SK-N-SH (cell line): ENCODE data around the gene MYO9A. TPM values are rescaled to one million over a fixed set of nuclear protein-coding genes. Genes with fewer than 3 reads are reported as not detected.

Source experiments
- CTCF ChIA-PET: fragments of 300-600, 350-600 bp; formaldehyde crosslinking; extraction: SDS; loops from one replicate; lab custom pipeline; 2021; lab: Yijun Ruan, JAX
- POLR2A ChIA-PET: fragments of 350-600 bp; sonication (Branson Sonifier 250); formaldehyde crosslinking; extraction: SDS; loops from one replicate; lab custom pipeline; 2020; ENCODE audit warnings: antibody characterized with exemption, inconsistent platforms; lab: Yijun Ruan, JAX
- DNase-seq: peaks from one replicate; pipeline ENCODE4 v3.0.0; 2012
- H2AFZ ChIP-seq: fragments of 200-600 bp; sonication (generic); 2 replicates; pipeline ENCODE4 v1.8.1; 2016; ENCODE audit warnings: antibody characterized with exemption, mild to moderate bottlenecking, low read depth
- H3F3A ChIP-seq: fragments of 200-600 bp; sonication (generic); replicated peaks from 2 replicates; pipeline ENCODE3; 2016; ENCODE audit warnings: antibody characterized with exemption, mild to moderate bottlenecking; ENCODE audit not compliant: insufficient read depth
- H3K27ac ChIP-seq, 2 experiments: fragments of 200-500 bp in 1 of 2; fragments of 200-600 bp in 1 of 2; sonication (Bioruptor generic) in 1 of 2; sonication (generic), shearing (Covaris generic) in 1 of 2; 2 replicates each; pipeline versions ENCODE4 v1.5.1 to v1.6.1; 2014 to 2016; ENCODE audit warnings: low read depth in 2 of 2, inconsistent platforms in 1 of 2, low read length in 1 of 2, mild to moderate bottlenecking in 1 of 2, mixed read lengths in 1 of 2
- H3K27me3 ChIP-seq: fragments of 200-600 bp; sonication (generic), shearing (Covaris generic); 2 replicates; pipeline ENCODE4 v1.6.1; 2016; ENCODE audit warnings: mixed run types; ENCODE audit not compliant: insufficient read depth
- H3K36me3 ChIP-seq, 2 experiments: fragments of 200-500 bp in 1 of 2; fragments of 200-600 bp in 1 of 2; sonication (Bioruptor generic) in 1 of 2; sonication (generic) in 1 of 2; replicated peaks in 1 of 2; 2 replicates each; pipeline versions ENCODE3 to v1.5.1; 2014 to 2016; ENCODE audit warnings: low read length in 1 of 2, mild to moderate bottlenecking in 1 of 2; ENCODE audit not compliant: insufficient read depth in 2 of 2, control insufficient read depth in 1 of 2
- H3K4me1 ChIP-seq, 2 experiments: fragments of 200-500 bp in 1 of 2; fragments of 200-600 bp in 1 of 2; sonication (Bioruptor generic) in 1 of 2; sonication (generic), shearing (Covaris generic) in 1 of 2; 2 replicates each; pipeline versions ENCODE4 v1.5.1 to v1.6.1; 2014 to 2016; ENCODE audit warnings: low read depth in 1 of 2, low read length in 1 of 2, mixed run types in 1 of 2; ENCODE audit not compliant: insufficient read depth in 2 of 2, control insufficient read depth in 1 of 2
- H3K4me2 ChIP-seq: fragments of 200-600 bp; sonication (generic), shearing (Covaris generic); 2 replicates; pipeline ENCODE4 v1.6.1; 2017; ENCODE audit warnings: mixed run types
- H3K4me3 ChIP-seq, 2 experiments: fragments of 200-500 bp in 1 of 2; fragments of 200-600 bp in 1 of 2; sonication (Bioruptor generic) in 1 of 2; sonication (generic), shearing (Covaris generic) in 1 of 2; 2 replicates each; pipeline versions ENCODE4 v1.5.1 to v1.8.1; 2014 to 2016; ENCODE audit warnings: low read depth in 2 of 2, inconsistent platforms in 1 of 2, low read length in 1 of 2, mild to moderate bottlenecking in 1 of 2, mixed read lengths in 1 of 2, moderate library complexity in 1 of 2
- H3K79me2 ChIP-seq: fragments of 200-600 bp; sonication (generic); 2 replicates; pipeline ENCODE4 v1.8.1; 2017; ENCODE audit warnings: mild to moderate bottlenecking; ENCODE audit not compliant: insufficient read depth
- H3K9ac ChIP-seq: fragments of 200-600 bp; sonication (generic); 2 replicates; pipeline ENCODE4 v1.6.1; 2017; ENCODE audit warnings: mixed run types
- H3K9me2 ChIP-seq: fragments of 200-600 bp; sonication (generic); 2 replicates; pipeline ENCODE4 v1.6.1; 2017; ENCODE audit warnings: mixed run types
- H3K9me3 ChIP-seq: fragments of 200-600 bp; sonication (generic); 2 replicates; pipeline ENCODE4 v1.6.1; 2017; ENCODE audit warnings: mixed run types, mild to moderate bottlenecking, moderate library complexity
- H4K20me1 ChIP-seq: fragments of 200-600 bp; sonication (generic); 2 replicates; pipeline ENCODE4 v1.6.1; 2017; ENCODE audit warnings: mild to moderate bottlenecking, mixed run types; ENCODE audit not compliant: insufficient read depth
- ELF1 ChIP-seq: IDR thresholded peaks from 2 replicates; pipeline ENCODE4 v1.4.0; 2012
- EP300 ChIP-seq, 2 experiments: IDR thresholded peaks; 2 replicates each; pipeline versions ENCODE4 v1.4.0 to v1.6.1; 2012; ENCODE audit warnings: borderline replicate concordance in 1 of 2, low read depth in 1 of 2, low read length in 1 of 2
- EZH2phosphoT487 ChIP-seq: fragments of 200-600 bp; sonication (generic); IDR thresholded peaks from 2 replicates; pipeline ENCODE4 v1.6.1; 2017; ENCODE audit warnings: low read depth, mixed run types, mild to moderate bottlenecking, antibody characterized with exemption, moderate library complexity, borderline replicate concordance
- FOSL2 ChIP-seq: IDR thresholded peaks from 2 replicates; pipeline ENCODE4 v1.4.0; 2012; ENCODE audit warnings: low read depth, mild to moderate bottlenecking, moderate library complexity, borderline replicate concordance
- FOXM1 ChIP-seq: IDR thresholded peaks from 2 replicates; pipeline ENCODE4 v1.4.0; 2012; ENCODE audit warnings: low read depth, mild to moderate bottlenecking
- GABPA ChIP-seq: IDR thresholded peaks from 2 replicates; pipeline ENCODE4 v1.4.0; 2012; ENCODE audit warnings: low read depth, mild to moderate bottlenecking
- GATA2 ChIP-seq: sonication (generic); formaldehyde crosslinking; IDR thresholded peaks from 2 replicates; pipeline ENCODE4 v1.5.0; 2020; ENCODE audit warnings: mild to moderate bottlenecking, missing genetic modification reagents
- JUND ChIP-seq: IDR thresholded peaks from 2 replicates; pipeline ENCODE4 v1.4.0; 2012
- MXI1 ChIP-seq: IDR thresholded peaks from 2 replicates; pipeline ENCODE4 v1.6.1; 2012; ENCODE audit warnings: mild to moderate bottlenecking, low read depth, low read length, improper control_type of control experiment
- NFIC ChIP-seq: IDR thresholded peaks from 2 replicates; pipeline ENCODE4 v1.4.0; 2012; ENCODE audit warnings: borderline replicate concordance
- POLR2AphosphoS5 ChIP-seq: IDR thresholded peaks from 2 replicates; pipeline ENCODE4 v1.6.1; 2012; ENCODE audit warnings: low read depth, low read length
- RCOR1 ChIP-seq: fragments of 150-350 bp; IDR thresholded peaks from 2 replicates; pipeline ENCODE4 v1.6.1; 2017; ENCODE audit warnings: antibody characterized with exemption, low read length
- RFX5 ChIP-seq: IDR thresholded peaks from 2 replicates; pipeline ENCODE4 v1.6.1; 2012; ENCODE audit warnings: mild to moderate bottlenecking, improper control_type of control experiment, low read length
- RXRA ChIP-seq: IDR thresholded peaks from 2 replicates; pipeline ENCODE4 v1.4.0; 2012; ENCODE audit warnings: low read depth, mild to moderate bottlenecking, borderline replicate concordance
- SIN3A ChIP-seq: IDR thresholded peaks from 2 replicates; pipeline ENCODE4 v1.6.1; 2012; ENCODE audit warnings: low read depth, mild to moderate bottlenecking, low read length, moderate library complexity, borderline replicate concordance
- SMC3 ChIP-seq: IDR thresholded peaks from 2 replicates; pipeline ENCODE4 v1.6.1; 2012; ENCODE audit warnings: low read depth, low read length, improper control_type of control experiment
- TCF12 ChIP-seq: IDR thresholded peaks from 2 replicates; pipeline ENCODE4 v1.4.0; 2012
- WGBS: methylation state at CpG from one replicate; pipeline ENCODE4 v1.1.6; 2017; ENCODE audit warnings: low lambda C conversion rate; 5-methylcytosine and 5-hydroxymethylcytosine counted together
- polyA plus RNA-seq, 3 experiments: library from polyadenylated mRNA; depleted of rRNA; stranded (reverse); fragments of >200 nt; gene quantifications; 2 replicates each; pipeline ENCODE4 v1.2.3, GENCODE V29; 2012
- TF ChIP-seq, protein P1 (sequence below): IDR thresholded peaks from 2 replicates; pipeline ENCODE4 v1.4.0; 2012; ENCODE audit warnings: low read depth, borderline replicate concordance
- TF ChIP-seq, protein P2 (sequence below): IDR thresholded peaks from 2 replicates; pipeline ENCODE4; 2012
- TF ChIP-seq, protein P3 (sequence below): fragments of 150-350 bp; IDR thresholded peaks from 2 replicates; pipeline ENCODE4 v1.6.1; 2017; ENCODE audit warnings: antibody characterized with exemption, low read length, low read depth, borderline replicate concordance
- TF ChIP-seq, protein P4 (sequence below): fragments of 150-350 bp; IDR thresholded peaks from 2 replicates; pipeline ENCODE4 v1.6.1; 2016; ENCODE audit warnings: mild to moderate bottlenecking, low read depth, low read length
- TF ChIP-seq, protein P5 (sequence below): IDR thresholded peaks from 2 replicates; pipeline ENCODE4 v1.4.0; 2012; ENCODE audit warnings: low read depth

The MYO9A gene
- polyA plus RNA-seq, 1 of the 3 experiments (the other 2 are of a cell fraction): 4.1 TPM

DNA sequence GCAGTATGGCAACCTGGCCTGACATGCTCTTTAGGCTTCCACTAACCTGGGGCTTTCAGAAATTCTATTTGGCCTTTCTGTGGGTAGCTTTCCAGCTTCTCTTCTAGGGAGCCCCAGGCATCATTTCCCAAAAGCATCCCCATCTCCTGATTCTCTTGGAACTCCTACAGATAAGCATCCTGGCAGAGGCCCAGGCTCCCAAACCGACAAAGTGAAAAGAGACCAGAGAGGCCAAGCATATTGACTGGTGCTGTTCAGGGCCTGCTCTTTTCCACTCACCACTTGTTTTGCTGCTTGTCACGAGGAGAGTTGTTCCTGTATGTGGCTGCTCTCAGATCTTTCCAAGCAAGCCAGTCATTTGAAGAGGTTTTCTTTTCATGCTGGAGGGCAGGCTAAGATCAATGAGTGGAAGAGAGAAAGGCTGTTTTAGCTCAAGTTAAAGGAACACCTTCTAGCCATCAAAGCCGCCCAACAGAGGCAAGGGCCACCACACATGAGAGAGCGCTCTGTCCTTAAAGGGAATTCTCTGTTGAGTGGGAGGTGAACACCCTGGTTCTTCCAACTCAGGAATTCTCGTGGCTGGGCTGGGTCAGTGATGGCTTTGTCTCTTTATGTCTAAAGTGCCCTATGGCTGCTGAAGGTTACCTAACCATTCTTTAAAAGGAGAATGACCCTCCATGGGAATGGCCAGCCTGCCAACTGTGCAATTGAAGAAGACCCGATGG lies 338.7 kb downstream of the MYO9A start:
- Histone ChIP-seq H3K4me1 (peaks cover 0 to 5% of the 10 kb centered on the region in 2 experiments; a peak in 1 of 4 replicates), H3F3A (peaks cover 13% of the 10 kb centered on the region), H3K27me3 (no peaks in the 10 kb centered on the region), H3K4me2 (no peak overlapping the region), H3K9me2 (no peaks in the 10 kb centered on the region), H3K4me3 (no peak overlapping the region), H3K79me2 (no peaks in the 10 kb centered on the region), H3K36me3 (no peaks in the 10 kb centered on the region), H3K27ac (no peak overlapping the region), H2AFZ (no peak overlapping the region), H4K20me1 (no peaks in the 10 kb centered on the region), H3K9ac (no peak overlapping the region), H3K9me3 (no peaks in the 10 kb centered on the region)
- ChIA-PET POLR2A (no interaction called here), CTCF (interaction anchor here (1.0 to 7.7 kb wide), 11 partner anchors 11 to 389 kb away, joined by 3 to 58 read pairs (median 7); no protein-coding TSS in a partner anchor)
- TF ChIP-seq, protein P1, sequence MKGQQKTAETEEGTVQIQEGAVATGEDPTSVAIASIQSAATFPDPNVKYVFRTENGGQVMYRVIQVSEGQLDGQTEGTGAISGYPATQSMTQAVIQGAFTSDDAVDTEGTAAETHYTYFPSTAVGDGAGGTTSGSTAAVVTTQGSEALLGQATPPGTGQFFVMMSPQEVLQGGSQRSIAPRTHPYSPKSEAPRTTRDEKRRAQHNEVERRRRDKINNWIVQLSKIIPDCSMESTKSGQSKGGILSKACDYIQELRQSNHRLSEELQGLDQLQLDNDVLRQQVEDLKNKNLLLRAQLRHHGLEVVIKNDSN: no peak
- TF ChIP-seq, protein P2, sequence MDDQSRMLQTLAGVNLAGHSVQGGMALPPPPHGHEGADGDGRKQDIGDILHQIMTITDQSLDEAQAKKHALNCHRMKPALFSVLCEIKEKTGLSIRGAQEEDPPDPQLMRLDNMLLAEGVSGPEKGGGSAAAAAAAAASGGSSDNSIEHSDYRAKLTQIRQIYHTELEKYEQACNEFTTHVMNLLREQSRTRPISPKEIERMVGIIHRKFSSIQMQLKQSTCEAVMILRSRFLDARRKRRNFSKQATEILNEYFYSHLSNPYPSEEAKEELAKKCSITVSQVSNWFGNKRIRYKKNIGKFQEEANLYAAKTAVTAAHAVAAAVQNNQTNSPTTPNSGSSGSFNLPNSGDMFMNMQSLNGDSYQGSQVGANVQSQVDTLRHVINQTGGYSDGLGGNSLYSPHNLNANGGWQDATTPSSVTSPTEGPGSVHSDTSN: no peak
- TF ChIP-seq EP300 (IDR thresholded peaks at IDR 0.05; ENCODE audit: borderline replicate concordance in 1 of 2, low read depth in 1 of 2, low read length in 1 of 2) (no peak), FOSL2 (no peak), RXRA (no peak), RCOR1 (no peak), GABPA (no peak), ELF1 (no peak), NFIC (no peak), SIN3A (no peak), GATA2 (CRISPR knock-in tag) (no peak), RFX5 (no peak), EZH2phosphoT487 (no peak)
- WGBS: 95% methylated on average over 5 of the region's 6 CpGs
- no peak for DNase-seq

DNA sequence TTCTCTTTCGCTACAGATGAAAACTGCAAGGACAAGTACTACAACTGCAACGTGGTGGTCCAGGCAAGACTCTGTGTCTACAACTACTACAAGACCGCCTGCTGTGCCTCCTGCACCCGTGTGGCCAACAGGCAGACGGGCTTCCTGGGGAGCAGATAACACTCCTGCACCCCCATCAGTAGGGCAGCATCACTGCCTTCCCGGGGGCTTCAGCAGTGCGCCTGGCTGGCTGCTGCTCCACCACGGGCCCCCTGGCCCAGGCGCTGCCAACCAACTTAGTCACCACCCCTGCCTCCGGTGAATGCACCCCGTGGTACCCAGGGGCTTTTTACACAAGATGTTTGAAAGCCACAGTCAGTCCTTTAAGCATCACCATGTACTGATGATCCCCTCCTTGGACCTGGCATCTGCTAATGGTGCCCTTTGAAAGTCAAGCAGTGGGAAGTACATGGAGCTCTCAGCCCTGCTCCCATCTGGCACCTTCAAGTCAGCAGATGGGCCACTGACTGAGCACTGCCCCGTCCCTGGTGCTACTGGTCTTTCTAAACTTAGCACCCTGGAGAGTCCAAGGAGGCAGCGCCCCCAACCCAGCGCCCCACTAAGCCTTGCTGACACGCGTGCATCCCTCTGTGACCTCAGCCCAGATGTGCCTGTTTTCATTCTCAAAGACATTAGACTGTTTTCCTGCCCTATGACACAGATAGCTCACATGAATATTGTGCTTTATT lies 340.6 kb downstream of the MYO9A start:
- Histone ChIP-seq H3K4me1 (peaks cover 0 to 5% of the 10 kb centered on the region in 2 experiments; a peak in 1 of 4 replicates), H3K9ac (no peak overlapping the region), H3F3A (peaks cover 13% of the 10 kb centered on the region), H2AFZ (no peak overlapping the region), H3K27ac (no peak overlapping the region), H3K9me2 (no peaks in the 10 kb centered on the region), H4K20me1 (no peaks in the 10 kb centered on the region), H3K4me2 (no peak overlapping the region), H3K27me3 (no peaks in the 10 kb centered on the region), H3K4me3 (no peak overlapping the region), H3K79me2 (no peaks in the 10 kb centered on the region), H3K9me3 (no peaks in the 10 kb centered on the region), H3K36me3 (peaks cover 0 to 3% of the 10 kb centered on the region in 2 experiments)
- CTCF ChIA-PET: interaction anchor here (1.0 to 7.7 kb wide), 5 partner anchors 20 to 379 kb away, joined by 3 to 58 read pairs (median 9); no protein-coding TSS in a partner anchor
- POLR2A ChIA-PET: no interaction called here
- DNase-seq: no peak
- WGBS: 88% methylated on average over 12 of the region's 16 CpGs
- no peak for TF ChIP-seq POLR2AphosphoS5
- TF ChIP-seq, protein P3, sequence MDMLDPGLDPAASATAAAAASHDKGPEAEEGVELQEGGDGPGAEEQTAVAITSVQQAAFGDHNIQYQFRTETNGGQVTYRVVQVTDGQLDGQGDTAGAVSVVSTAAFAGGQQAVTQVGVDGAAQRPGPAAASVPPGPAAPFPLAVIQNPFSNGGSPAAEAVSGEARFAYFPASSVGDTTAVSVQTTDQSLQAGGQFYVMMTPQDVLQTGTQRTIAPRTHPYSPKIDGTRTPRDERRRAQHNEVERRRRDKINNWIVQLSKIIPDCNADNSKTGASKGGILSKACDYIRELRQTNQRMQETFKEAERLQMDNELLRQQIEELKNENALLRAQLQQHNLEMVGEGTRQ: no peak
- no peak for TF ChIP-seq TCF12
- TF ChIP-seq MXI1: no peak
- TF ChIP-seq, protein P4, sequence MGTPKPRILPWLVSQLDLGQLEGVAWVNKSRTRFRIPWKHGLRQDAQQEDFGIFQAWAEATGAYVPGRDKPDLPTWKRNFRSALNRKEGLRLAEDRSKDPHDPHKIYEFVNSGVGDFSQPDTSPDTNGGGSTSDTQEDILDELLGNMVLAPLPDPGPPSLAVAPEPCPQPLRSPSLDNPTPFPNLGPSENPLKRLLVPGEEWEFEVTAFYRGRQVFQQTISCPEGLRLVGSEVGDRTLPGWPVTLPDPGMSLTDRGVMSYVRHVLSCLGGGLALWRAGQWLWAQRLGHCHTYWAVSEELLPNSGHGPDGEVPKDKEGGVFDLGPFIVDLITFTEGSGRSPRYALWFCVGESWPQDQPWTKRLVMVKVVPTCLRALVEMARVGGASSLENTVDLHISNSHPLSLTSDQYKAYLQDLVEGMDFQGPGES: no peak
- TF ChIP-seq, protein P1: no peak
- no peak for TF ChIP-seq JUND
- no peak for TF ChIP-seq RCOR1
- TF ChIP-seq SMC3: no peak
- no peak for TF ChIP-seq FOXM1
- TF ChIP-seq, protein P5, sequence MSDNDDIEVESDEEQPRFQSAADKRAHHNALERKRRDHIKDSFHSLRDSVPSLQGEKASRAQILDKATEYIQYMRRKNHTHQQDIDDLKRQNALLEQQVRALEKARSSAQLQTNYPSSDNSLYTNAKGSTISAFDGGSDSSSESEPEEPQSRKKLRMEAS: no peak
